ENCODE measurements around the gene TENM4. TPM values are rescaled to one million over a fixed set of nuclear protein-coding genes. Genes with fewer than 3 reads are reported as not detected.

Gene TENM4
- 0.01 to 0.19 TPM (median 0.06 TPM) in 5 replicates for total RNA-seq (2022; extraction: Qiagen RNA extraction; ENCODE audit: low read depth)

DNA sequence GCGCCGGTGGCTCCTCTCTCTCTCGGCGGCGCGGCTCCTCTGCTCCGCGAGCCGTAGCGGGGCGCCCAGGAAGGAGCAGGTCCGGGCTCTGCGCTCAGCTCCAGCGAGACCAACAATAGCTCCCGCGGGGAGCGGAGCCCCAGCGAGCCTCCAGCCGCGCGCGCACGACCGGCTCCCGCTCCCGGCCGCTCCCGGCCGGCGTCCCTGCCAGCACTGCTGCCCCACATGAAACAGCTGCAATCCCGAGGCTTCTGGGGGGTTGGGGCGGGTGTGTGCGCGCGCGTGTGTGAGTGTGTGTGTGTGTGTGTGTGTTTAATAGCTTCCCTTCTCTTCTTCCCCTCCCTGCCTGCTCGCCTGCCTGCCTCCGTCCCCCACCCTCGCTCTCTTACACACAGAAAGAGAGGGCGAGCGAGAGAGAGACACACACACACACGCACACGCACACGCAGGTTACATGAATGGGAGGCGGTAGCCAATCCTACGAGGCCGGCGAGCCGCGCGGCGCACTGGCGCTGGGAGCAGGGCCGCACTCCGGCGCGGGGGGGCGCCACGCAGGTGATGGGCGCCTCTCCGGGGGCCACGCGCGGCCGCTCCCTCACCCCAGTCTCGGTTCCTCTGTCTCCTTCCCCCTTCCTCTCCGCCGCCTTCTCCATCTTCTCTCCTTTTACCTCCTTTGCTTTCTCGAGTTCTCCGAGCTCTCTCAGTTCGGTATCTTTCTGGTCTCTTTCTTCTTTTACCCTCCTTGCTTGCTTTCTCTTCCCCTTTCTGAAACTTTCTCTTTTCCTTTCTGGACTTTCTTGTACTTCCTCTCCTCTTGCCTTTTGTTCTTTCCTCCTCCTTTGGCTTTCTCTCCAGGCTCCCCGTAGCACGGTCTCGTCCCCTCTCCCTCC, at the start of gene TENM4:
Gene TENM4, minus strand, starts transcription at position 460 of the 890 bp plus-strand sequence. CDS start 371,086 bp downstream, outside the sequence.

